HG02678 (cell line): ENCODE data around the gene TXNDC17.
"Not testable (repeated sequence)": the region's sequence is repeated elsewhere in the genome, so short reads cannot be mapped to it uniquely, and the experiment has no call there.

Experiments
- ATAC-seq: cut with Tn5 transposase; IDR thresholded peaks from one replicate; pipeline ENCODE4 v1.9.1; 2021; ENCODE audit warnings: mild to moderate bottlenecking, moderate library complexity; ENCODE audit not compliant: unreplicated experiment

The TXNDC17 gene

GRCh38 chr17:6682339-6682738 lies 41.5 kb downstream of the TXNDC17 start:
- no peak for ATAC-seq

- ATAC-seq = no peak
Observed at GRCh38 chr17:6683081-6683684, 42.3 kb downstream of the TXNDC17 start.

- no peak for ATAC-seq
Observed at GRCh38 chr17:6683730-6684459, 43.0 kb downstream of the TXNDC17 start.

- no peak for ATAC-seq
Observed at GRCh38 chr17:6684460-6684783, 43.6 kb downstream of the TXNDC17 start.

- ATAC-seq = no peak
Observed at GRCh38 chr17:6684881-6685767, 44.3 kb downstream of the TXNDC17 start.

- no peak for ATAC-seq
Observed at GRCh38 chr17:6686026-6686425, 45.2 kb downstream of the TXNDC17 start.

- no peak for ATAC-seq
Observed at GRCh38 chr17:6688944-6689343, 48.1 kb downstream of the TXNDC17 start.

- no peak for ATAC-seq
Observed at GRCh38 chr17:6690641-6691040, 49.8 kb downstream of the TXNDC17 start.

- ATAC-seq = no peak
Observed at GRCh38 chr17:6691546-6691945, 50.7 kb downstream of the TXNDC17 start.

GRCh38 chr17:6691958-6692357 lies 51.1 kb downstream of the TXNDC17 start:
- not testable (repeated sequence) for ATAC-seq
